HFFc6 (cell line): ENCODE measurements around the gene RBM15B. TPM values are rescaled to one million over a fixed set of nuclear protein-coding genes. Genes with fewer than 3 reads are reported as not detected.

Experiments
- DNase-seq: peaks from one replicate; pipeline ENCODE4 v3.0.0-alpha.2; 2018
- H3K27ac Mint-ChIP-seq: 2 replicates; pipeline ENCODE4 v1.8.0; 2020; ENCODE audit warnings: mild to moderate bottlenecking, mixed read lengths
- H3K27me3 Mint-ChIP-seq: 2 replicates; pipeline ENCODE4 v1.8.0; 2021; ENCODE audit warnings: mild to moderate bottlenecking, moderate library complexity, mixed read lengths; ENCODE audit not compliant: insufficient read depth
- H3K36me3 Mint-ChIP-seq: 2 replicates; pipeline ENCODE4 v1.8.0; 2021; ENCODE audit warnings: low read depth, mixed read lengths
- H3K4me1 Mint-ChIP-seq: 2 replicates; pipeline ENCODE4 v1.8.0; 2020; ENCODE audit warnings: low read depth, mixed read lengths
- H3K4me3 Mint-ChIP-seq: 2 replicates; pipeline ENCODE4 v1.8.0; 2020; ENCODE audit warnings: mild to moderate bottlenecking, moderate library complexity, mixed read lengths
- H3K9me3 Mint-ChIP-seq: 2 replicates; pipeline ENCODE4 v1.8.0; 2020; ENCODE audit warnings: mild to moderate bottlenecking, mixed read lengths
- total RNA-seq, 6 experiments: library from RNA; stranded (reverse); fragmentation: NEBNext Ultra II Directional; extraction: Animal tissue kit (Norgen Biotek cat#: 25700); gene quantifications; 2 replicates in 1 of 6; 3 replicates in 5 of 6; pipeline ENCODE4 v1.2.3, GENCODE V29; 2021
- TF ChIP-seq, protein P1 (sequence below): fragments of 200-600 bp; sonication (generic); IDR thresholded peaks from 2 replicates; pipeline ENCODE4 v1.5.0; 2021; ENCODE audit warnings: antibody characterized with exemption, mild to moderate bottlenecking

RBM15B gene
- total RNA-seq, 6 experiments from 2014 or later, result 25.8 to 30.6 (median 29.2) TPM

DNA sequence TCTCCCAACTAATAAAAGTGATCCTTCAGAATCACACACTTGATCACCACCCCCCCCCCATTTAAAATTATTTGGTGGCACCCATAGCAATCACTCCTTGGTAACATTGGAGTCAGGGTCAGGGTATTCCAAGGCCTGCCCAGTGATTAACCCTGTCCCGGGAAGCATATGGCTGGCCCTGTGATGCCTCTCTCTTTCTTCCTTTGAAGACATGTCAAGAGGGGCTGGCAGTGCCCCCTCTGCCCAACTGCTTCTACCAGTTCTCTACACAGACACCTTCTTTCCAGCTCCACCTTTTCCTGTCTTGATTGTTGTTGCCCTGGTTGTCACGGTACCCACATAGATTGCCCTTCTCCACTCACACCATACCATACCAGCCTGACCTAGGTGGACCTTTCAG, 36.9 kb upstream of the RBM15B start:
- no peak for DNase-seq
- no peaks in the 10 kb centered on the region for H3K4me1 Mint-ChIP-seq
- no peaks in the 10 kb centered on the region for H3K9me3 Mint-ChIP-seq
- peaks cover 18% of the 10 kb centered on the region for H3K27me3 Mint-ChIP-seq
- TF ChIP-seq, protein P1, sequence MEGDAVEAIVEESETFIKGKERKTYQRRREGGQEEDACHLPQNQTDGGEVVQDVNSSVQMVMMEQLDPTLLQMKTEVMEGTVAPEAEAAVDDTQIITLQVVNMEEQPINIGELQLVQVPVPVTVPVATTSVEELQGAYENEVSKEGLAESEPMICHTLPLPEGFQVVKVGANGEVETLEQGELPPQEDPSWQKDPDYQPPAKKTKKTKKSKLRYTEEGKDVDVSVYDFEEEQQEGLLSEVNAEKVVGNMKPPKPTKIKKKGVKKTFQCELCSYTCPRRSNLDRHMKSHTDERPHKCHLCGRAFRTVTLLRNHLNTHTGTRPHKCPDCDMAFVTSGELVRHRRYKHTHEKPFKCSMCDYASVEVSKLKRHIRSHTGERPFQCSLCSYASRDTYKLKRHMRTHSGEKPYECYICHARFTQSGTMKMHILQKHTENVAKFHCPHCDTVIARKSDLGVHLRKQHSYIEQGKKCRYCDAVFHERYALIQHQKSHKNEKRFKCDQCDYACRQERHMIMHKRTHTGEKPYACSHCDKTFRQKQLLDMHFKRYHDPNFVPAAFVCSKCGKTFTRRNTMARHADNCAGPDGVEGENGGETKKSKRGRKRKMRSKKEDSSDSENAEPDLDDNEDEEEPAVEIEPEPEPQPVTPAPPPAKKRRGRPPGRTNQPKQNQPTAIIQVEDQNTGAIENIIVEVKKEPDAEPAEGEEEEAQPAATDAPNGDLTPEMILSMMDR, result no peak
- no peaks in the 10 kb centered on the region for H3K36me3 Mint-ChIP-seq
- H3K27ac Mint-ChIP-seq, result no peak overlapping the region
- H3K4me3 Mint-ChIP-seq, result no peak overlapping the region

DNA sequence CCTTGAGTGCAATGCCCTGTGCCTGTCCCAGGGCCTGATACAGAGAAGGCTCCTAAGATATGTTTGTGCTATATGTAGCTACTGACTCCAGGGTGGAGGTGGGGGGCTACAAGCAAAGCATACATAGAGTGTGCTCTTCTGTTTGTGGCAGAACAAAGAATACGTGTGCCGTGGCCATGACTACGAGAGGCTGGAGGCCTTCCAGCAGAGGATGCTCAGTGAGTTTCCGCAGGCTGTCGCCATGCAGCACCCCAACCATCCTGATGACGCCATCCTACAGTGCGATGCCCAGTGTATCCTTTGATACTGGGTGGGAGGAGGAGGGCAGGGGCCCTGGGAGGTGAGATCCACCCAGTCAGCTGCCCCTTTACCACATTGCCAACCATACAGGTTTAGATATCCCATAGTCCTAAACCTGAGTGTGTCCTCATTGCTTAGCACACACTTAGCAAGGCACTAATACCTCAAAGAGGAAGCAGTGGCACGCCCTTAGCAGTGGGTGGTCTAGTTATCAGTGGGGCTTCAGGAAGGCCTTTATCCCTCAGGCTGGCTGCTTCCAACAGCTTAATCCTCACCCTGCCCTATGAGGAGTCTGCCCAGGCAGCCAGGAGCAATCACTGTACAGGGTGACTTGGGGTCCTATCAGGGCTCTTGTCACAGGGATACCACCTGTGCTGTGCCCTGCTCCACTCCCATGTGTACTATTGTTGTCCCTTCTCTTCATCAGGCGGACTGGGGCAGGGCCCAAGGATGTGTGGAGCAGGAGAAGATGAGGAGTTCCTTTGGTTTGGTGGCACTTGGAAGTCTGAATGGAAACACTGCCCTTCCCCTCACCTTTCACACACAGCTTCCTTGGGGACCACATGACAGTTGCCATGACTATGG, 36.1 kb upstream of the RBM15B start:
- Mint-ChIP-seq H3K27me3 (peaks cover 22% of the 10 kb centered on the region), H3K4me3 (no peak overlapping the region), H3K4me1 (no peaks in the 10 kb centered on the region), H3K36me3 (no peaks in the 10 kb centered on the region), H3K27ac (no peak overlapping the region), H3K9me3 (no peaks in the 10 kb centered on the region)
- TF ChIP-seq, protein P1, result no peak
- DNase-seq, result no peak

- H3K4me1 Mint-ChIP-seq, result no peaks in the 10 kb centered on the region
- TF ChIP-seq, protein P1, result no peak
- no peaks in the 10 kb centered on the region for H3K36me3 Mint-ChIP-seq
- no peak overlapping the region for H3K4me3 Mint-ChIP-seq
- H3K27ac Mint-ChIP-seq, result no peak overlapping the region
- DNase-seq, result no peak
- no peaks in the 10 kb centered on the region for H3K9me3 Mint-ChIP-seq
- peaks cover 20% of the 10 kb centered on the region for H3K27me3 Mint-ChIP-seq
These were observed 35.0 kb upstream of the RBM15B start for GRCh38 chr3:51355891-51356578.

GRCh38 chr3:51357856-51358255, 33.2 kb upstream of the RBM15B start:
- no peak for DNase-seq
- no peak overlapping the region for H3K4me3 Mint-ChIP-seq
- peaks cover 20% of the 10 kb centered on the region for H3K27me3 Mint-ChIP-seq
- H3K36me3 Mint-ChIP-seq, result no peaks in the 10 kb centered on the region
- no peaks in the 10 kb centered on the region for H3K9me3 Mint-ChIP-seq
- no peak overlapping the region for H3K27ac Mint-ChIP-seq
- TF ChIP-seq, protein P1, result no peak
- H3K4me1 Mint-ChIP-seq, result no peaks in the 10 kb centered on the region

DNA sequence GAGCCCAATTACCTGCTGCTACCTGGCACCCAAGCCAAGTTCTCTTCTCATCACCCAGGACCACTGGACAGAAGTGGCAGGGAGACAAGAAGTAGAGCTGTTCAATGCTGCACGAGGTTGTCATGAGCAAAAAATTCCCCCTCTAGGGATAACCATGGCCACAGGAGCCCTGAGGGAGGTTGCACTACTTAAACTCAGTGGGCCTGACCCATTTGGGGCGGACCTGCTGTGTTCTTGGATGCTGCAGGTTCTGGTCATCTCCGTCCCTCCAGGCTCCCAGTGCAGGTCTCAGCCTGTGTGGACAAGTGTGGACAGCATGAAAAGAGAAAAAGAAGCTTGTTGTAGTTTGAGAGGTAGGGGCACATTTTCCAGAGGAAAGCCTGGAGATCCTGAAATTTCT, 32.1 kb upstream of the RBM15B start:
- TF ChIP-seq, protein P1, result no peak
- peaks cover 17% of the 10 kb centered on the region for H3K27me3 Mint-ChIP-seq
- no peaks in the 10 kb centered on the region for H3K36me3 Mint-ChIP-seq
- H3K4me3 Mint-ChIP-seq, result no peak overlapping the region
- no peak for DNase-seq
- H3K27ac Mint-ChIP-seq, result no peak overlapping the region
- H3K4me1 Mint-ChIP-seq, result no peaks in the 10 kb centered on the region
- H3K9me3 Mint-ChIP-seq, result no peaks in the 10 kb centered on the region
